OCI-LY7 (cell line): ENCODE results near the gene DCAKD. TPM values are rescaled to one million over a fixed set of nuclear protein-coding genes. Genes with fewer than 3 reads are reported as not detected.

ENCODE experiments used
- BruUV-seq: library from RNA; stranded (reverse); fragments of 400-500 nt; replicated peaks from 2 replicates; lab custom pipeline; 2021; lab: Mats Ljungman, UMichigan
- CTCF ChIA-PET: fragments of 300-600 bp; sonication (Branson Sonifier 250); formaldehyde crosslinking; loops from one replicate; lab custom pipeline; 2022; ENCODE audit warnings: antibody characterized with exemption; ENCODE audit not compliant: unreplicated experiment; lab: Charles Lee
- POLR2A ChIA-PET: fragments of 300-600 bp; sonication (Branson Sonifier 250); formaldehyde crosslinking; loops from one replicate; lab custom pipeline; 2022; ENCODE audit warnings: antibody characterized with exemption; lab: Charles Lee
- DNase-seq: peaks from one replicate; pipeline ENCODE4 v3.0.0-alpha.2; 2015; ENCODE audit warnings: low spot score
- H2AFZ ChIP-seq: fragments of 200-600 bp; sonication (generic), shearing (Covaris generic); 2 replicates; pipeline ENCODE4 v1.6.1; 2014; ENCODE audit warnings: mild to moderate bottlenecking, antibody characterized with exemption, low read length, moderate library complexity
- H3K27ac ChIP-seq: fragments of 200-600 bp; sonication (generic); 2 replicates; pipeline ENCODE4 v1.5.1; 2014; ENCODE audit warnings: mixed run types, low read depth, mild to moderate bottlenecking, moderate library complexity, low read length, inconsistent platforms; ENCODE audit not compliant: poor library complexity, severe bottlenecking
- H3K36me3 ChIP-seq: fragments of 200-600 bp; sonication (generic); 2 replicates; pipeline ENCODE4 v1.6.1; 2014; ENCODE audit warnings: mild to moderate bottlenecking, antibody characterized with exemption, low read length, moderate library complexity, mixed read lengths; ENCODE audit not compliant: insufficient read depth
- H3K4me1 ChIP-seq: fragments of 200-600 bp; sonication (generic); 2 replicates; pipeline ENCODE4 v1.5.1; 2014; ENCODE audit warnings: mild to moderate bottlenecking, low read length; ENCODE audit not compliant: insufficient read depth, poor library complexity, severe bottlenecking
- H3K4me2 ChIP-seq: fragments of 200-600 bp; sonication (generic); 2 replicates; pipeline ENCODE4 v1.6.1; 2014; ENCODE audit warnings: mild to moderate bottlenecking, low read length
- H3K4me3 ChIP-seq: fragments of 200-600 bp; sonication (generic); 2 replicates; pipeline ENCODE4 v1.5.1; 2014; ENCODE audit warnings: mild to moderate bottlenecking, low read depth, low read length; ENCODE audit not compliant: poor library complexity, severe bottlenecking
- H3K79me2 ChIP-seq: fragments of 200-600 bp; sonication (generic); 2 replicates; pipeline ENCODE4 v1.6.1; 2016; ENCODE audit warnings: low read depth, mild to moderate bottlenecking, low read length, moderate library complexity, mixed read lengths; ENCODE audit not compliant: insufficient read depth
- H3K9me2 ChIP-seq: fragments of 200-600 bp; sonication (generic); 2 replicates; pipeline ENCODE4 v1.6.1; 2016; ENCODE audit warnings: mild to moderate bottlenecking, low read length, mixed read lengths; ENCODE audit not compliant: insufficient read depth
- H3K9me3 ChIP-seq: fragments of 200-600 bp; sonication (generic); 2 replicates; pipeline ENCODE4 v1.6.1; 2014; ENCODE audit warnings: mild to moderate bottlenecking, mixed run types, low read length, mixed read lengths
- H4K20me1 ChIP-seq: fragments of 200-600 bp; sonication (generic); 2 replicates; pipeline ENCODE4 v1.6.1; 2014; ENCODE audit warnings: mild to moderate bottlenecking, antibody characterized with exemption, low read length, moderate library complexity, mixed read lengths; ENCODE audit not compliant: insufficient read depth
- CTCF ChIP-seq: fragments of 200-600 bp; sonication (generic); conservative IDR thresholded peaks from 2 replicates; pipeline ENCODE4 v1.5.1; 2014; ENCODE audit warnings: mild to moderate bottlenecking, antibody characterized with exemption, low read length, moderate library complexity, mixed read lengths
- EZH2phosphoT487 ChIP-seq: fragments of 200-600 bp; sonication (generic); IDR thresholded peaks from 2 replicates; pipeline ENCODE4 v1.6.1; 2018; ENCODE audit warnings: low read depth, borderline replicate concordance, mild to moderate bottlenecking, mixed run types, antibody characterized with exemption, low read length, moderate library complexity, mixed read lengths
- intact Hi-C: fragments of 100-400 bp; cut with micrococcal nuclease; formaldehyde crosslinking; loops from one replicate; pipeline ENCODE4 v1.10.0; 2022; ENCODE audit not compliant: unreplicated experiment
- total RNA-seq, 2 experiments: library from RNA; depleted of rRNA in 1 of 2; stranded (reverse); fragments of >200 nt in 1 of 2; shearing (Covaris generic) in 1 of 2; gene quantifications; 2 replicates each; pipeline ENCODE4 v1.2.3, GENCODE V29; 2014 to 2022

DCAKD gene
- total RNA-seq, 2 experiments from 2014 or later = 40.8 to 45.6 TPM

GRCh38 chr17:45093444-45094110, 42.1 kb upstream of the DCAKD start:
- intact Hi-C loops = no loop called here
- Histone ChIP-seq H3K36me3 (peaks cover 96% of the 10 kb centered on the region), H2AFZ (no peak overlapping the region), H3K27ac (no peak overlapping the region), H3K9me2 (no peaks in the 10 kb centered on the region), H3K9me3 (no peaks in the 10 kb centered on the region), H3K79me2 (no peaks in the 10 kb centered on the region), H3K4me2 (no peak overlapping the region), H3K4me1 (no peaks in the 10 kb centered on the region), H3K4me3 (no peak overlapping the region), H4K20me1 (no peaks in the 10 kb centered on the region)
- ChIA-PET CTCF (no interaction called here), POLR2A (no interaction called here)
- TF ChIP-seq EZH2phosphoT487 = no peak
- TF ChIP-seq CTCF = no peak
- DNase-seq = no peak
- no TSS peak for BruUV-seq

- Histone ChIP-seq H3K79me2 (no peaks in the 10 kb centered on the region), H4K20me1 (no peaks in the 10 kb centered on the region), H3K4me3 (no peak overlapping the region), H3K9me2 (no peaks in the 10 kb centered on the region), H3K36me3 (peaks cover 96% of the 10 kb centered on the region), H3K9me3 (no peaks in the 10 kb centered on the region), H3K27ac (no peak overlapping the region), H3K4me2 (no peak overlapping the region), H2AFZ (no peak overlapping the region), H3K4me1 (no peaks in the 10 kb centered on the region)
- no peak for DNase-seq
- TF ChIP-seq EZH2phosphoT487 (no peak), CTCF (no peak)
- CTCF ChIA-PET = no interaction called here
- POLR2A ChIA-PET = no interaction called here
- intact Hi-C loops = no loop called here
- BruUV-seq = no TSS peak
Observed at GRCh38 chr17:45092911-45093430, 41.5 kb upstream of the DCAKD start.

- peaks cover 96% of the 10 kb centered on the region for H3K36me3 ChIP-seq
- H3K79me2 ChIP-seq = no peaks in the 10 kb centered on the region
- H3K9me3 ChIP-seq = no peaks in the 10 kb centered on the region
- H2AFZ ChIP-seq = no peak overlapping the region
- no peaks in the 10 kb centered on the region for H4K20me1 ChIP-seq
- H3K27ac ChIP-seq = no peak overlapping the region
- H3K4me3 ChIP-seq = no peak overlapping the region
- no peak for DNase-seq
- CTCF ChIA-PET = no interaction called here
- POLR2A ChIA-PET = no interaction called here
- no TSS peak for BruUV-seq
- no peak overlapping the region for H3K4me2 ChIP-seq
- H3K9me2 ChIP-seq = no peaks in the 10 kb centered on the region
- no peaks in the 10 kb centered on the region for H3K4me1 ChIP-seq
- intact Hi-C loops = no loop called here
- TF ChIP-seq CTCF (no peak), EZH2phosphoT487 (no peak)
Observed at GRCh38 chr17:45091778-45092425, 40.5 kb upstream of the DCAKD start.
